ENCODE measurements around the gene IL6R. TPM values are rescaled to one million over a fixed set of nuclear protein-coding genes. Genes with fewer than 3 reads are reported as not detected.
"Not testable (repeated sequence)": the region's sequence is repeated elsewhere in the genome, so short reads cannot be mapped to it uniquely, and the experiment has no call there.

Gene IL6R
- total RNA-seq, 1 experiment from 2014 or later: 16.1 TPM

GRCh38 chr1:154371436-154371835, 33.7 kb upstream of the IL6R start:
- Histone ChIP-seq H3K4me3 (ENCODE audit: low read length) (no peak overlapping the region), H3K4me1 (ENCODE audit: insufficient read depth, low read length) (no peaks in the 10 kb centered on the region), H3K4me2 (ENCODE audit: low read length) (no peak overlapping the region), H3K36me3 (ENCODE audit: low read depth, low read length) (no peaks in the 10 kb centered on the region), H3F3A (ENCODE audit: low read length, unreplicated experiment) (no peaks in the 10 kb centered on the region), H3K9me2 (replicated peaks; ENCODE audit: low read length) (no peaks in the 10 kb centered on the region), H4K20me1 (ENCODE audit: low read length) (no peaks in the 10 kb centered on the region), H3K9me3 (ENCODE audit: low read length) (no peaks in the 10 kb centered on the region), H3K27ac (ENCODE audit: low read length) (no peak overlapping the region), H3K9ac (ENCODE audit: low read length) (no peak overlapping the region), H2AFZ (ENCODE audit: low read length) (no peak overlapping the region), H3K79me2 (ENCODE audit: low read length) (no peaks in the 10 kb centered on the region), H3K27me3 (ENCODE audit: low read length) (no peaks in the 10 kb centered on the region)
- TF ChIP-seq, protein P1, sequence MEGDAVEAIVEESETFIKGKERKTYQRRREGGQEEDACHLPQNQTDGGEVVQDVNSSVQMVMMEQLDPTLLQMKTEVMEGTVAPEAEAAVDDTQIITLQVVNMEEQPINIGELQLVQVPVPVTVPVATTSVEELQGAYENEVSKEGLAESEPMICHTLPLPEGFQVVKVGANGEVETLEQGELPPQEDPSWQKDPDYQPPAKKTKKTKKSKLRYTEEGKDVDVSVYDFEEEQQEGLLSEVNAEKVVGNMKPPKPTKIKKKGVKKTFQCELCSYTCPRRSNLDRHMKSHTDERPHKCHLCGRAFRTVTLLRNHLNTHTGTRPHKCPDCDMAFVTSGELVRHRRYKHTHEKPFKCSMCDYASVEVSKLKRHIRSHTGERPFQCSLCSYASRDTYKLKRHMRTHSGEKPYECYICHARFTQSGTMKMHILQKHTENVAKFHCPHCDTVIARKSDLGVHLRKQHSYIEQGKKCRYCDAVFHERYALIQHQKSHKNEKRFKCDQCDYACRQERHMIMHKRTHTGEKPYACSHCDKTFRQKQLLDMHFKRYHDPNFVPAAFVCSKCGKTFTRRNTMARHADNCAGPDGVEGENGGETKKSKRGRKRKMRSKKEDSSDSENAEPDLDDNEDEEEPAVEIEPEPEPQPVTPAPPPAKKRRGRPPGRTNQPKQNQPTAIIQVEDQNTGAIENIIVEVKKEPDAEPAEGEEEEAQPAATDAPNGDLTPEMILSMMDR (conservative IDR thresholded peaks at IDR 0.05; ENCODE audit: low read depth, low read length): no peak
- no peak for TF ChIP-seq EZH2phosphoT487 (IDR thresholded peaks at IDR 0.05; ENCODE audit: borderline replicate concordance, low read length)
- ChIA-PET POLR2A (ENCODE audit: unreplicated experiment) (no interaction called here), CTCF (no interaction called here)
- no peak for ATAC-seq
- intact Hi-C loops (cut with micrococcal nuclease): no loop called here
- no TSS peak for BruUV-seq (replicated peaks)
- no peak for DNase-seq

GRCh38 chr1:154373777-154374357, 31.3 kb upstream of the IL6R start:
- H3K9me3 ChIP-seq (ENCODE audit: low read length): not testable (repeated sequence)

DNA sequence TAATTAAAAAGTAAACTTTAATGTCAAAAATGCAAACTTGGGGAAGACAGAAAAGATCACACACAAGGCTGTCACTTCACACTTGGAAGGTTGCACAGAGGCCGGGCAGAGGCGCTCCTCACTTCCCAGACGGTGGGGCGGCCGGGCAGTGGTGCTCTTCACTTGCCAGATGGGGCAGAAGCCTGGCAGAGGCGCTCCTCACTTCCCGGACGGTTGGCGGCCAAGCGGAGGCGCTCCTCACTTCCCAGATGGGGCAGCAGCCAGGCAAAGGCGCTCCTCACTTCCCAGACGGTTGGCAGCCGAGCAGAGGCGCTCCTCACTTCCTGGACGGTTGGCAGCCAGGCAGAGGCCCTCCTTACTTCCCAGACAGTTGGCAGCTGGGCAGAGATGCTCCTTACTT, 25.8 kb upstream of the IL6R start:
- H3K36me3 ChIP-seq (ENCODE audit: low read depth, low read length): no peaks in the 10 kb centered on the region
- H3K9me2 ChIP-seq (replicated peaks; ENCODE audit: low read length): no peaks in the 10 kb centered on the region
- ChIA-PET CTCF (no interaction called here), POLR2A (ENCODE audit: unreplicated experiment) (no interaction called here)
- intact Hi-C loops (cut with micrococcal nuclease): no loop called here
- H3K4me1 ChIP-seq (ENCODE audit: insufficient read depth, low read length): no peaks in the 10 kb centered on the region
- no peaks in the 10 kb centered on the region for H3K79me2 ChIP-seq (ENCODE audit: low read length)
- no peak overlapping the region for H3K4me3 ChIP-seq (ENCODE audit: low read length)
- no TSS peak for BruUV-seq (replicated peaks)
- H3K27ac ChIP-seq (ENCODE audit: low read length): no peak overlapping the region
- no peak overlapping the region for H3K4me2 ChIP-seq (ENCODE audit: low read length)
- no peaks in the 10 kb centered on the region for H3K27me3 ChIP-seq (ENCODE audit: low read length)
- H2AFZ ChIP-seq (ENCODE audit: low read length): no peak overlapping the region
- H4K20me1 ChIP-seq (ENCODE audit: low read length): no peaks in the 10 kb centered on the region
- H3F3A ChIP-seq (ENCODE audit: low read length, unreplicated experiment): no peaks in the 10 kb centered on the region
- ATAC-seq (no peak), DNase-seq (no peak)
- no peak for TF ChIP-seq EZH2phosphoT487 (IDR thresholded peaks at IDR 0.05; ENCODE audit: borderline replicate concordance, low read length)
- TF ChIP-seq, protein P1 (conservative IDR thresholded peaks at IDR 0.05; ENCODE audit: low read depth, low read length): no peak
- no peak for TF ChIP-seq EZH2 (IDR thresholded peaks at IDR 0.05; ENCODE audit: low read length, unreplicated experiment)
- no peak overlapping the region for H3K9ac ChIP-seq (ENCODE audit: low read length)
- no peaks in the 10 kb centered on the region for H3K9me3 ChIP-seq (ENCODE audit: low read length)

More at GRCh38 chr1:154373777-154374357, 31.3 kb upstream of the IL6R start:
- H3K4me3 ChIP-seq (ENCODE audit: low read length); H3K27me3 ChIP-seq (ENCODE audit: low read length); H3K9me2 ChIP-seq (replicated peaks; ENCODE audit: low read length); H3K36me3 ChIP-seq (ENCODE audit: low read depth, low read length); H3K27ac ChIP-seq (ENCODE audit: low read length); intact Hi-C loops (cut with micrococcal nuclease); POLR2A ChIA-PET (ENCODE audit: unreplicated experiment); H3K4me2 ChIP-seq (ENCODE audit: low read length); H3K4me1 ChIP-seq (ENCODE audit: insufficient read depth, low read length); H4K20me1 ChIP-seq (ENCODE audit: low read length); H3K79me2 ChIP-seq (ENCODE audit: low read length); BruUV-seq (replicated peaks); H2AFZ ChIP-seq (ENCODE audit: low read length); CTCF ChIA-PET; H3F3A ChIP-seq (ENCODE audit: low read length, unreplicated experiment); H3K9ac ChIP-seq (ENCODE audit: low read length); DNase-seq; ATAC-seq: not testable (repeated sequence)
